PFSK-1 (cell line): ENCODE data around the gene SMOC2. TPM values are rescaled to one million over a fixed set of nuclear protein-coding genes. Genes with fewer than 3 reads are reported as not detected.

ENCODE experiments used
- FOXP2 ChIP-seq: optimal IDR thresholded peaks from 2 replicates; pipeline ENCODE3; 2011; ENCODE audit warnings: borderline replicate concordance, control low read depth, inconsistent platforms; ENCODE audit not compliant: insufficient read depth; ENCODE audit errors: extremely low read length, extremely low read depth
- POLR2AphosphoS5 ChIP-seq: IDR thresholded peaks from 2 replicates; pipeline ENCODE4 v1.6.1; 2012; ENCODE audit warnings: low read depth, mild to moderate bottlenecking, control low read depth, low read length, moderate library complexity
- REST ChIP-seq, 2 experiments: IDR thresholded peaks; 2 replicates each; pipeline versions ENCODE4 v1.6.1 to v1.8.0; 2011 to 2012; ENCODE audit warnings: low read depth in 2 of 2, low read length in 2 of 2, control low read depth in 1 of 2, inconsistent platforms in 1 of 2, mild to moderate bottlenecking in 1 of 2, moderate library complexity in 1 of 2; ENCODE audit not compliant: insufficient read depth in 1 of 2
- SIN3A ChIP-seq: IDR thresholded peaks from 2 replicates; pipeline ENCODE4 v1.6.1; 2012; ENCODE audit warnings: mild to moderate bottlenecking, low read length, moderate library complexity, borderline replicate concordance; ENCODE audit not compliant: insufficient read depth
- TAF1 ChIP-seq: IDR thresholded peaks from 2 replicates; pipeline ENCODE4 v1.6.1; 2012; ENCODE audit warnings: low read length, control low read depth, borderline replicate concordance; ENCODE audit not compliant: insufficient read depth
- polyA plus RNA-seq: library from polyadenylated mRNA; unstranded; fragments of >200 nt; gene quantifications from one replicate; pipeline ENCODE4 v1.2.1, GENCODE V29; 2012; ENCODE audit warnings: low read depth, missing spikeins; ENCODE audit not compliant: insufficient read length

Gene SMOC2
- polyA plus RNA-seq = 0.24 TPM

GRCh38 chr6:168440520-168441433 lies at the start of gene SMOC2:
Gene SMOC2, plus strand, starts transcription at chr6:168441184. Its CDS starts 187 bp downstream, at chr6:168441371.
- TF ChIP-seq POLR2AphosphoS5 (no peak), FOXP2 (no peak), TAF1 (no peak), REST (IDR thresholded peaks at IDR 0.05; ENCODE audit: insufficient read depth in 1 of 2, low read depth in 2 of 2, low read length in 2 of 2) (no peak), SIN3A (no peak)

GRCh38 chr6:168393126-168393870 lies 47.7 kb upstream of the SMOC2 start:
- no peak for TF ChIP-seq TAF1
- no peak for TF ChIP-seq FOXP2
- TF ChIP-seq REST (IDR thresholded peaks at IDR 0.05; ENCODE audit: insufficient read depth in 1 of 2, low read depth in 2 of 2, low read length in 2 of 2) = no peak
- no peak for TF ChIP-seq POLR2AphosphoS5
- TF ChIP-seq SIN3A = no peak

GRCh38 chr6:168394606-168395005 lies 46.4 kb upstream of the SMOC2 start:
- no peak for TF ChIP-seq FOXP2
- no peak for TF ChIP-seq SIN3A
- no peak for TF ChIP-seq REST (IDR thresholded peaks at IDR 0.05; ENCODE audit: insufficient read depth in 1 of 2, low read depth in 2 of 2, low read length in 2 of 2)
- TF ChIP-seq TAF1 = no peak
- no peak for TF ChIP-seq POLR2AphosphoS5

GRCh38 chr6:168395983-168396382 lies 45.0 kb upstream of the SMOC2 start:
- TF ChIP-seq FOXP2 (no peak), SIN3A (no peak), POLR2AphosphoS5 (no peak), TAF1 (no peak), REST (IDR thresholded peaks at IDR 0.05; ENCODE audit: insufficient read depth in 1 of 2, low read depth in 2 of 2, low read length in 2 of 2) (no peak)
